ENCODE data around the gene THAP7.

GRCh38 chr22:21018314-21018713, 16.4 kb upstream of the THAP7 start:
- TF ChIP-seq TAF1 (IDR thresholded peaks at IDR 0.05; ENCODE audit: borderline replicate concordance, insufficient read depth, low read length) (no peak), POLR2AphosphoS5 (IDR thresholded peaks at IDR 0.05; ENCODE audit: low read depth, low read length) (no peak), REST (IDR thresholded peaks at IDR 0.05; ENCODE audit: insufficient read depth in 1 of 2, low read depth in 2 of 2, low read length in 2 of 2) (no peak), SIN3A (IDR thresholded peaks at IDR 0.05; ENCODE audit: borderline replicate concordance, insufficient read depth, low read length) (no peak), FOXP2 (optimal IDR thresholded peaks at IDR 0.05; ENCODE audit: borderline replicate concordance, extremely low read depth, extremely low read length, insufficient read depth) (no peak)

Measured in PFSK-1 (cell line).